ENCODE data around the gene FAM200C. TPM values are rescaled to one million over a fixed set of nuclear protein-coding genes. Genes with fewer than 3 reads are reported as not detected.
"Not testable (repeated sequence)": the region's sequence is repeated elsewhere in the genome, so short reads cannot be mapped to it uniquely, and the experiment has no call there.

Gene FAM200C
- total RNA-seq, 4 donors from 2014 or later, result 3.0 to 9.6 (median 5.8) TPM

GRCh38 chr5:160438316-160439204, 38.7 kb upstream of the FAM200C start:
- peaks cover 0 to 22% (median 0%) of the 10 kb centered on the region in 4 donors for H3K27me3 ChIP-seq
- H3K4me3 ChIP-seq, result peak overlapping the region; percentile 45 to 60 (median 48)
- H3K36me3 ChIP-seq, result no peaks in the 10 kb centered on the region
- WGBS, result 2% methylated on average over 16 of the region's 18 CpGs
- DNase-seq (ENCODE audit: extremely low spot score), result no peak
- peaks cover 7 to 12% (median 9%) of the 10 kb centered on the region in 4 donors for H3K4me1 ChIP-seq
- peak overlapping the region in 1 of 4 donors; percentile 42 for H3K27ac ChIP-seq (replicated peaks in 1 of 4)
- TF ChIP-seq CTCF (IDR thresholded peaks at IDR 0.05) (peak; percentile 50 to 69 (median 54)), POLR2AphosphoS5 (IDR thresholded peaks at IDR 0.05) (no peak)
- intact Hi-C loops (cut with DNase I), result no loop called here
- H3K9me3 ChIP-seq, result no peaks in the 10 kb centered on the region

- TF ChIP-seq POLR2AphosphoS5 (IDR thresholded peaks at IDR 0.05) (no peak), POLR2A (IDR thresholded peaks at IDR 0.05; ENCODE audit: low read depth) (no peak), CTCF (IDR thresholded peaks at IDR 0.05) (no peak), EP300 (IDR thresholded peaks at IDR 0.05) (no peak)
- no peak for DNase-seq (ENCODE audit: extremely low spot score)
- Histone ChIP-seq H3K4me3 (no peak overlapping the region), H3K9me3 (no peaks in the 10 kb centered on the region), H3K27ac (replicated peaks in 1 of 4) (no peak overlapping the region), H3K36me3 (no peaks in the 10 kb centered on the region), H3K4me1 (peaks cover 7 to 12% (median 9%) of the 10 kb centered on the region in 4 donors), H3K27me3 (peaks cover 0 to 20% (median 0%) of the 10 kb centered on the region in 4 donors)
- intact Hi-C loops (cut with DNase I), result no loop called here
These were observed 37.4 kb upstream of the FAM200C start for GRCh38 chr5:160437271-160437670.

GRCh38 chr5:160436661-160437060, 36.8 kb upstream of the FAM200C start:
- Histone ChIP-seq H3K27me3 (peaks cover 0 to 18% (median 0%) of the 10 kb centered on the region in 4 donors), H3K4me1 (peaks cover 7 to 12% (median 9%) of the 10 kb centered on the region in 4 donors)
- DNase-seq (ENCODE audit: extremely low spot score); H3K27ac ChIP-seq (replicated peaks in 1 of 4); H3K4me3 ChIP-seq; H3K9me3 ChIP-seq; H3K36me3 ChIP-seq; intact Hi-C loops (cut with DNase I): not testable (repeated sequence)
- 62% methylated on average over 6 of the region's 6 CpGs for WGBS

DNA sequence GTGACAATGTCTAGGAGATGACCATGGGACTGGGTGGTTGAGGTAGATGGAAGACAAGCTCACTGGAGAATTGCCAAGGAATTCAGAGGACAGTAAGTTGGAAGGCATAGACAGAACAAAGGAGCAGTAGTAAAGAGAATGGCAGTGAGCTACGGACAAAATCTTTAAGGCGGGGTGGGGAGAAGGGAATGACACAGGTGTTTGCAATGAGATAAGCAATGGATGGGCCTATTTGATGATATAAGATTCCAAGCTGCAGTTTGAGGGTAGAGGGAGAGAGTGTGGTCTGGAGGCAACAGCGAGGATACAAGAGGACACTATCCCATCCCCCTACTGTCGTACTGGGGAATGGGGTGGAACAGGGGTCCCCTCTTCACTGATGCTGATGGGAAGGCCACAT, 36.2 kb upstream of the FAM200C start:
- Histone ChIP-seq H3K27ac (replicated peaks in 1 of 4) (no peak overlapping the region), H3K27me3 (peaks cover 0 to 18% (median 0%) of the 10 kb centered on the region in 4 donors), H3K4me3 (no peak overlapping the region), H3K4me1 (peaks cover 7 to 12% (median 9%) of the 10 kb centered on the region in 4 donors), H3K36me3 (no peaks in the 10 kb centered on the region), H3K9me3 (no peaks in the 10 kb centered on the region)
- no peak for DNase-seq (ENCODE audit: extremely low spot score)
- WGBS, result 93% methylated on average over 4 of the region's 4 CpGs
- TF ChIP-seq POLR2A (IDR thresholded peaks at IDR 0.05; ENCODE audit: low read depth), result no peak
- no peak for TF ChIP-seq EP300 (IDR thresholded peaks at IDR 0.05)
- TF ChIP-seq CTCF (IDR thresholded peaks at IDR 0.05), result no peak
- no peak for TF ChIP-seq POLR2AphosphoS5 (IDR thresholded peaks at IDR 0.05)
- intact Hi-C loops (cut with DNase I), result no loop called here

DNA sequence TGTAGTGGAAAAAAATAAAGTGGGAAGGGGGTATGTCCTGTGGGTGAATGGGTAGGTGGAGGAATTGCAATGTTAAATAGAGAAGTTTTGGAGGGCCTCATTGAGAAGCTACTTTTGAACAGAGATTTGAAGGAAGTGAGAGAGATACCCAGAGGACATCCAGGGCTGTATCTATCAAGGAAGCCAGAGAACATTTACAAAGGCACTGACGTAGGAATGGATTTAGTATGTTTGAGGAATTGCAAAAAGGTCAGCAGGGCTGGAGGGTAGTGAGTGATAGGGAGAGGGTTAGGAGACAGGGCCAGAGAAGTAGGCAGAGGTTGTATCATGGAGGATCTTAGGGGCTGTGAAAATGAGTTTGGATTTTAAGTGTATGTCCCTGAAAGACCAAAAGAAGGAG, 35.7 kb upstream of the FAM200C start:
- no peak for DNase-seq (ENCODE audit: extremely low spot score)
- no peaks in the 10 kb centered on the region for H3K9me3 ChIP-seq
- no peak for TF ChIP-seq POLR2AphosphoS5 (IDR thresholded peaks at IDR 0.05)
- TF ChIP-seq POLR2A (IDR thresholded peaks at IDR 0.05; ENCODE audit: low read depth), result no peak
- TF ChIP-seq EP300 (IDR thresholded peaks at IDR 0.05), result no peak
- TF ChIP-seq CTCF (IDR thresholded peaks at IDR 0.05), result no peak
- WGBS, result 70% methylated on average over 1 of the region's 1 CpG
- H3K4me3 ChIP-seq, result no peak overlapping the region
- H3K27me3 ChIP-seq, result peaks cover 0 to 18% (median 0%) of the 10 kb centered on the region in 4 donors
- no peaks in the 10 kb centered on the region for H3K36me3 ChIP-seq
- intact Hi-C loops (cut with DNase I), result no loop called here
- peaks cover 7 to 12% (median 9%) of the 10 kb centered on the region in 4 donors for H3K4me1 ChIP-seq
- H3K27ac ChIP-seq (replicated peaks in 1 of 4), result no peak overlapping the region

Measured in esophagus muscularis mucosa (tissue), 4 donors.